Muscle layer of colon (tissue), 2 donors: ENCODE data around the gene TRAM2.

ENCODE experiments used
- H3K27ac ChIP-seq: one replicate; pipeline ENCODE4 v1.7.0; 2013; ENCODE audit warnings: low read depth, mild to moderate bottlenecking, low read length, moderate library complexity
- H3K27me3 ChIP-seq, 2 donors: one replicate each; pipeline ENCODE4 v1.7.0; 2013; ENCODE audit warnings: low read length in 2 of 2, mild to moderate bottlenecking in 2 of 2; ENCODE audit not compliant: insufficient read depth in 2 of 2, control insufficient read depth in 1 of 2
- H3K36me3 ChIP-seq: one replicate; pipeline ENCODE4 v1.7.0; 2013; ENCODE audit warnings: mild to moderate bottlenecking, low read length; ENCODE audit not compliant: insufficient read depth
- H3K4me1 ChIP-seq: one replicate; pipeline ENCODE4 v1.7.0; 2013; ENCODE audit warnings: mild to moderate bottlenecking, low read length; ENCODE audit not compliant: insufficient read depth
- H3K4me3 ChIP-seq, 2 donors: one replicate each; pipeline ENCODE4 v1.7.0; 2013; ENCODE audit warnings: low read length in 2 of 2, low read depth in 1 of 2, mild to moderate bottlenecking in 1 of 2, moderate library complexity in 1 of 2
- H3K9ac ChIP-seq: one replicate; pipeline ENCODE4 v1.7.0; 2013; ENCODE audit warnings: low read length
- H3K9me3 ChIP-seq: one replicate; pipeline ENCODE4 v1.7.0; 2013; ENCODE audit warnings: mild to moderate bottlenecking, low read length
- donor health status: abdominal sarcoma.
- donor health status: Adenocarcinoma of cecum.

The TRAM2 gene

GRCh38 chr6:52590152-52590891 is 13.5 kb upstream of the TRAM2 start:
- H3K4me3 ChIP-seq = no peak overlapping the region
- H3K9ac ChIP-seq = no peak overlapping the region
- H3K36me3 ChIP-seq = no peaks in the 10 kb centered on the region
- no peak overlapping the region for H3K27ac ChIP-seq
- no peaks in the 10 kb centered on the region for H3K9me3 ChIP-seq
- no peaks in the 10 kb centered on the region for H3K27me3 ChIP-seq
- H3K4me1 ChIP-seq = peaks cover 7% of the 10 kb centered on the region

DNA sequence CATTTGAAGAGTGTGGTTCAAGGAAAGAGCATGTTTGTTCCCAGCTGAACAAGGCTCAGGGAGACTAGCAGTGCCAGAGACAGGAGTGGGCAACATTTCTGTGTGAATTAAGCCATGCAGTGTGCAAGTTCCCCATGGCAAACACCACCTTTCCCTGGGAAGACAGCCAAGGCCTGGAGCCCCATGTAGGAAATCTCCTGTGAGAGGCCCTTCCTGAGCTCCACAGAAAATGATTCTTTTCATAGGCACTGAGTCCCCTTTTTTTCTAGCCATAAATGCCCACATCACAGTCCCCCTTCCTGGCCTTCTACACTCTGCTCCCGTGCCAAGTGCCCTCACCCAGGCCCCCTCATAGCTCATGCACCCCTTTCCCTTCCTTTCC is 11.8 kb upstream of the TRAM2 start:
- no peaks in the 10 kb centered on the region for H3K9me3 ChIP-seq
- no peak overlapping the region for H3K27ac ChIP-seq
- H3K27me3 ChIP-seq = no peaks in the 10 kb centered on the region
- H3K9ac ChIP-seq = no peak overlapping the region
- no peaks in the 10 kb centered on the region for H3K4me1 ChIP-seq
- H3K36me3 ChIP-seq = no peaks in the 10 kb centered on the region
- H3K4me3 ChIP-seq = no peak overlapping the region

GRCh38 chr6:52588087-52588709 is 11.3 kb upstream of the TRAM2 start:
- Histone ChIP-seq H3K36me3 (no peaks in the 10 kb centered on the region), H3K4me3 (no peak overlapping the region), H3K9me3 (no peaks in the 10 kb centered on the region), H3K9ac (no peak overlapping the region), H3K27me3 (no peaks in the 10 kb centered on the region), H3K27ac (no peak overlapping the region), H3K4me1 (no peaks in the 10 kb centered on the region)

- Histone ChIP-seq H3K4me1 (no peaks in the 10 kb centered on the region), H3K9me3 (no peaks in the 10 kb centered on the region), H3K9ac (no peak overlapping the region), H3K36me3 (no peaks in the 10 kb centered on the region), H3K27me3 (no peaks in the 10 kb centered on the region), H3K4me3 (no peak overlapping the region), H3K27ac (no peak overlapping the region)
Measured at GRCh38 chr6:52587001-52587400, 10.1 kb upstream of the TRAM2 start.

GRCh38 chr6:52584203-52584602 is 7.3 kb upstream of the TRAM2 start:
- Histone ChIP-seq H3K36me3 (no peaks in the 10 kb centered on the region), H3K9me3 (no peaks in the 10 kb centered on the region), H3K27me3 (no peaks in the 10 kb centered on the region), H3K4me3 (no peak overlapping the region), H3K4me1 (no peaks in the 10 kb centered on the region), H3K27ac (no peak overlapping the region), H3K9ac (no peak overlapping the region)

- Histone ChIP-seq H3K36me3 (no peaks in the 10 kb centered on the region), H3K9ac (no peak overlapping the region), H3K27me3 (no peaks in the 10 kb centered on the region), H3K27ac (no peak overlapping the region), H3K4me3 (no peak overlapping the region), H3K4me1 (peaks cover 4% of the 10 kb centered on the region), H3K9me3 (no peaks in the 10 kb centered on the region)
Measured at GRCh38 chr6:52582996-52583395, 6.1 kb upstream of the TRAM2 start.

DNA sequence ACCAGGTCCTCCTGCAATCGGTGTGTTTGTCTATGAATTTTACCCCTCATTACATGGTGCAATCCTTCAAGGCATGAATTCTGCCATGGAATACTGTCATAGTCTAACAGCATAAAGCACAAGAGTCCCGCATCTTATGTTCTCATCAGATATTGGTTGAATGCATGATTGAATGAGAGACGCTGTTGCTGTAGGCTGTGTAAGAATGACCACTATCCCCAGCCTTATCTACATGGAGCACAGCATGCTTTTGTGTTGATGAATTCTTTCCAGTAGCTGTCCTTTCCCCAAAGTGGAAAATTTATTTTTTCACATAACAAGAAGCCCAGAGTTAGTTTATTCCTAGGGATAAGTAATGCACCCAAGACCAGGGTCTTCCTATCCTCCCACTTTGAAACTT is 5.6 kb upstream of the TRAM2 start:
- Histone ChIP-seq H3K27ac (no peak overlapping the region), H3K4me3 (no peak overlapping the region), H3K9ac (no peak overlapping the region), H3K9me3 (no peaks in the 10 kb centered on the region), H3K27me3 (no peaks in the 10 kb centered on the region), H3K36me3 (no peaks in the 10 kb centered on the region), H3K4me1 (peaks cover 8% of the 10 kb centered on the region)

GRCh38 chr6:52580905-52581304 is 4.0 kb upstream of the TRAM2 start:
- Histone ChIP-seq H3K36me3 (no peaks in the 10 kb centered on the region), H3K9ac (no peak overlapping the region), H3K4me3 (no peak overlapping the region), H3K9me3 (no peaks in the 10 kb centered on the region), H3K4me1 (peaks cover 12% of the 10 kb centered on the region), H3K27ac (no peak overlapping the region), H3K27me3 (no peaks in the 10 kb centered on the region)

DNA sequence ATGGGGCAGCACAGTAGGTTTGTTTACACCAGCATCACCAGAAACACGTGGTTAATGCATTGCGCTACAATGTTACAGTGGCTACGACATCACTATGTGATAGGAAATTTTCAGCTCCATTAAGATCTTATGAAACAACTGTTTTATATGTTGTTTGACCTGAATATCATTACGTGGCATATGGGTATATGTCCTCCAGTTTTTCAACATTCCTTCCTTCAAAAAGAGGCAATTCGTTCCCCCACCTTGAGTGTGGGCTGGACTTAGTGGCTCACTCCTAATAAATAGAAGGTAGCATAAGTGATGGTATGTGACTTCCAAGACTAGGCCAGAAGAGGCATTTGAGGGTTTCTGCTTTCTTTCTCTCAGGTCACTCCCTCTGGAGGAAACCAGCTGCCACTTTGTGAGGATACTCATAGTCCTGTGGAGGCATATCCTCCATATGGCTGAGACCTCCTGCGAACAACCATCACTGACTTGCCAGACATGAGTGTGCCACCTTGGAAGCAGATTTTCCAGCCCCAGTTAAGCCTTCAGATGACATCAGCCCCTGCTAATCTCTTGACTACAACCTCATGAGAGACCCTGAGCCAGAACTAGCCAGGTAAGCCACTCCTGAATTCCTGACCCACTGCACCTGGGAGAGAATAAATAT is 2.3 kb upstream of the TRAM2 start:
- Histone ChIP-seq H3K27ac (no peak overlapping the region), H3K9ac (no peak overlapping the region), H3K4me3 (no peak overlapping the region), H3K9me3 (no peaks in the 10 kb centered on the region), H3K4me1 (peaks cover 30% of the 10 kb centered on the region), H3K36me3 (no peaks in the 10 kb centered on the region), H3K27me3 (no peaks in the 10 kb centered on the region)

DNA sequence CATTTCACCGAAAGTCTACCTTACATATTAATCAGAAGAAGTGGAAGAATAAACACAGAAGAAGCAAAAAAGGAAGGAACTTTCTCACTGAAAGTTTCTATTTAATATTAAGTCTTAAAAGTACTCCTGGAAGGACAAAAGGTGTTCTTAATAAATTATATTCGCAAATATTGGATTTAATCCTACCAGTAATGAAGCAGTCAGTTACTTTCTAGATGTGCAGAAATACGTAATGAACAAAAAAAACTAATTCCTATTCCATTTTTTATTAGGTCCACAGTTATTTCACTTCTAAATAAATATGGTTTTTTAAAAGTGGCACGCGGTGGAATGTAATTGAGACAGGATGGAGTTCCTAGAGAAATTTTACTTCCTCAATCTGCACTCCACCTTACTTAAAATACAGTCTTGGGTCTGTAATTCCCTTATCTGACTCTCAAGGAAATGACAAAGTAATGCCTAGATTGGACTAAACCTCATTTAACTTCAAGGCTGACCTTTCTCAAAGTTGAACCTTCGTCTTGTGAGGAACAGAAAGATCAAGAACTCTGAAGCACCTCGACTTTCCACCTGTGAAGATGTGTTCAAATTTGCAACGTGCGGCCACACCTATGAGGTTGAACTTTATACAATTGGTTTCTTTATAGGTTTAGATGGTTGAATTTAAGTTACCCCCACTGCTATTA is 1.1 kb upstream of the TRAM2 start:
- peak overlapping the region; percentile 64 to 90 for H3K4me3 ChIP-seq
- peaks cover 42% of the 10 kb centered on the region for H3K4me1 ChIP-seq
- H3K9ac ChIP-seq = peak overlapping the region; percentile 93
- H3K9me3 ChIP-seq = no peaks in the 10 kb centered on the region
- H3K27ac ChIP-seq = peak overlapping the region; percentile 98
- H3K36me3 ChIP-seq = no peaks in the 10 kb centered on the region
- no peaks in the 10 kb centered on the region for H3K27me3 ChIP-seq

- Histone ChIP-seq H3K36me3 (no peaks in the 10 kb centered on the region), H3K9me3 (no peaks in the 10 kb centered on the region), H3K4me3 (peak overlapping the region; percentile 60 to 76), H3K27me3 (no peaks in the 10 kb centered on the region), H3K9ac (peak overlapping the region; percentile 45), H3K4me1 (peaks cover 46% of the 10 kb centered on the region), H3K27ac (peak overlapping the region; percentile 71)
Measured at GRCh38 chr6:52576392-52577021, 353 bp downstream of the TRAM2 start.
